ENCODE results near the gene C1orf141.
"Not testable (repeated sequence)": the region's sequence is repeated elsewhere in the genome, so short reads cannot be mapped to it uniquely, and the experiment has no call there.

Gene C1orf141

DNA sequence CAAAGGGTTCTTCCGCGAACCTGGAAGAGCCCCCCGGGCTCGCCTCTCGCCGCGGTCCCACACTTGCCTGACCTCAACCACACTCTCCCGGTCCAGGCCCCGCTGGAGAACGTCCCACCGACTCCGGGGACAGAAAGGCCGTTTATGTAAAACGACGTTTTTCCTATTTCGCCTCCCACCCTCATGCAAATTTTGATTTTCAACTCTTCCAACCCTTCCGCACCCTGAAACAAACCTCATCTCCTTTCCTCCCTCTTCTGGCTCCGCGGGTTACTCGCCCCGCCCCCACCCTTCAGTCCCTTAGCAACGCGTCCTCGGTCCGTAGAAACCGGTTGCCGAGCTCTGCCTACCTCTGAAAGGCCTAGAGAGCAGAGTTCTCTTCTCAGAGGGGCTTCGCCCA lies at the start of gene C1orf141:
Gene C1orf141 (minus strand): TSS at position 276 of the 400 bp plus-strand sequence. CDS start 7,730 bp downstream, outside the sequence.
- DNase-seq = no peak

DNA sequence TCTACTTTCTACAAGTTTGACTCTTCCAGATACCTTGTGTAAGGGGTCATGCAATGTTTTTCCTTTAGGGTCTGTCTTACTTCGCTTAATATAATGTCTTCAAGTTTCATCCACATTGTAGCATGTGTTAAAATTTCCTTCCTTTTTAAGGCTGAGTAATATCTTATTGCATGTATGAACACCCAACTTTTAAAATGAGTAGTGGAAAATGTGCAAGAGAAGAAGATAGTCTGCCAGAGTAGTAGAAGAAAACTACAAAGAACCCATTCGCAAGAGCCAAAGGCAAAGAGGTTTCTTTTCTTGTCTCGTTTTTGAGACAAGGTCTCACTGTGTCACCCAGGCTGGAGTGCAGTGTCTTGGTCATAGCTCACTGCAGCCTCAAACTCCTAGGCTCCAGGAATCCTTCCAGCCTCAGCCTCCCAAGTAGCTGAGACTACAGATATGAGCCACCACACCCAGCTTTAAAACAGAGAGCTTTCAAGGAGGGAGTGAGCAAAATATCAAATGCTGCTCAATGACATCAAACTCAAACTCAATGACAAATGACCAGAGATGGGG lies 40.8 kb upstream of the C1orf141 start:
- DNase-seq = no peak

DNA sequence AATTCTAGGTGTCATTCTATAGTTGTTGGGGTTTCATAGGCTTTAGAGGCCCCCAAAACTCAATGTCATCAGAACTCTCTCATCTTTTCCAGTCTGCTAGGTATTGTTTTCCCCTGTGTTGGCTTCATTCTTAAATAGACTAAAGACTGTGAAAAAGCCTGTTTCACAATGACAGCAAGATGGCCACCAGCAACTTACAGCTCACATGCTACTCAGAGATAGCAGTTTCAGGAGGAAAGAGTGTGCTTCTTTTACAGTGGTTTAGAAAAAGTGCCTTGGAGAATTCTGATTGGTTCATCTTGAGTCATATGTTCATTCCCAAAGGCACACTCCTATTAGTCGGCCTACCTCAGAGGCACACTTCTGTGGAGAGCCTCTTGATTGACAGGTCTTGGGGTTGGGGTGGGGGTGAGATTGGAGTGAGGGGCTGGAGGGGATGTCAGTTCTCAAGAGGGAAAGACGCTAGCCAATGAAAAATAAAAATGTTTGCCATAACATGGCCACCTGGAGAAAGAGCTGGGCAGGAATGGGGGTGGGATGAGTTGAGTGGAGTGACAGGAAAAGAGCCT lies 40.0 kb upstream of the C1orf141 start:
- peak; percentile 32 for DNase-seq

DNA sequence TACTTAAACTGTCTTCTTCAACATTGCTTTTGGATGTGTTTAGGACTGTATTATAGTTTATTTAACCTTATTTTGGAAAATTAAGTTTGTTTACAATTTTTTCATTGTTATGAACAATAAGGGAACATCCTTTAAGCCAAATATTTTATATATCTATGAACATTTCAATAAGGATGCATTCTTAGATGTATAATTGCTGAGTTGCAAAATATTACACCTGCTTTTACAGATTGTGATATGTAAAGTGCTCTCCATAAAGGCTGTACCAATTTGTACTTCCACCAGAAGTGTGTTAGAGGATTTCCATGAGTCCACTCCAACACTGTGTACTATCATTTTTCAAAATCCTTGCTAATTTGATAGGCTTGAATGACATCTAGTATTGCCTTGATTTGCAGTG lies 39.2 kb upstream of the C1orf141 start:
- no peak for DNase-seq

DNA sequence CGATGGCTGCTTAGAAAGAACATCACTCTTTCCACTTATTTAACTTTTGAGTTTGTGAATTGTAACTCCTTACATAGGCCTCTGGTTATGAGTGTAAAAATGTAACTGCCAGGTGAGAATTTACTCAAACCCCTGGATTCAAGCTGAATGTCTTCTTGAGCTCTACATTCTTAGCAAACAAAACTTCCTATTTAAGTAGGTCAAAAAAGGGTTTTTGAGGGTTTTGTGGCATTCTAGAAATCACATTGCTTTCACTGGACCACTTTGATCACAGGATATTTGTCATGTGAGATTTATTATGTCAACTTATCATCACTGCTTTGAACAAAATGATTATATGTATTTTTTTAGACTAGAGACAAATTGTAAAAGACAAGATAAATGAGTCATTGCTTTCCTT lies 37.2 kb upstream of the C1orf141 start:
- no peak for DNase-seq

DNA sequence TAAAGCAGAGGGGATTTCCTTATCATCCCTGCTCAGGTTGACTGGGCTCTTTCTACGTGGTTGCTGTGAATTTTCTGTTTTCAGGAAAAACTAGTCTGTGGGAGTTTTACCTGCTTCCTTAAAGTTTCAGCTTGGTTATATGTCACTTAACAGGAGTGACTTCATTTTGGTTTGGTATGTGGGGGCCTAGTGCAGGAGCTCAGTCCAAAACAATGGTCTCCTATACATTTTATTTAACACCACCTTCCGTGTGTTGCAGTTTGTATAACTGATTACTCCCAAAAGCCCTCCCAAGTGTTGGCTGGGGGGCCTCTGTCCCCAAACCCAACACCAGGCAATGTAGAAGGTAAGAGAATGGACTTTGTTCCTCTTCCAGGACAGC lies 36.8 kb upstream of the C1orf141 start:
- DNase-seq = no peak

DNA sequence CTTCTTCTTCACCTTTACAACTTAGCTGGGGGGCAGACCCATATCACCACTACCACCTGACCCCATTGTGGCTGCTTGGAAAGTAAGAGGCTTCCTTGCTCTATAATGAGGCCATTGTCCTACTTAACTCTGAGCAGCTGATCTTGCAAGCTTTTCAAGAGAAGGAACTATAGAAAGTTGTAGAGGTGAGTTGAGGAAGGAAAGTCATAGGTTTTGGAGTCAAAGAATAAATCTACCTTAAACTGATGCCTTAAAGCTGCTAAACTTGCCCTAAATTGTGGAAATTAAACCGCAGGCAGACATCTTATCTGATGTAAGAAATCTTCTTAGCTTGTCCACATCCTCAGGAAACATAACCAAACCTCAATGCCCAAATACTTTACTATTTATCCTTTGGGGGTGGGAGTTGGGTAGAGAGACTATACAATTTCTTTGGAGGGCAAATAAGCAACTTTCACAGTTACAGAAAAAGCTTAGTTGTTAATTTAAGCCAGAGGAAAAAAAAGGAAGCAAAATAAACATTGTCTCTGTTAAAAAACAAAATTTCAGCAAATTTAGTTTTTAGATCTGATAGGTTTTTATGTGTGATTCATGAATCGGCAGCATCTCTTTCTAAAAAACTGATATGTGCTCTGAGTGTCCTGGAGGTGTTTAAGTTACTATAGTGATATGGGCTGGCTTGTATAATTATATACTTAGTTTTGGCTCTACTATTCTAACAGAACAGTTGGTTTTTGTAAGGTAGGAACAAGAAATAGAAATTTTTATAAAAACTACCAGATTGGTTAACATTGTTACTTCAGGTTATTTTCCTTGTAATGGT lies 36.2 kb upstream of the C1orf141 start:
- no peak for DNase-seq

DNA sequence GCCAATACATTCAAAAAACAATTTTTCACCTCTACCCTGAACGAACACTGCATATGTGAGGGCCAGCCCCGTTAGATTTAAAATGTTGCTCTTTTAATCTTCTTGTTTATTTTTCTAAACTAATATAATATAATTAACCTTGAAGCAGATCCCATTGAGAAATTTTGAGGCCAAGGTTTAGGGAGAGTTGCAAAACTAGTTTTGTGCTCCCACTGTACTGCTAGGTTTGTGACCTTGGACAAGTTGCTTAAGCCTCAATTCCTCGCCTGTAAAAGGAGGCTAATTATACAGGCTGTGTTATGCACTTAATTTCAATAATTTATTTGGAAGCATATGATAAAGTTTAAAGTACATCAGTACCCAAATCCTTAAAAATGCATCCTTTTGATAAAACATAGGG lies 35.2 kb upstream of the C1orf141 start:
- no peak for DNase-seq

DNA sequence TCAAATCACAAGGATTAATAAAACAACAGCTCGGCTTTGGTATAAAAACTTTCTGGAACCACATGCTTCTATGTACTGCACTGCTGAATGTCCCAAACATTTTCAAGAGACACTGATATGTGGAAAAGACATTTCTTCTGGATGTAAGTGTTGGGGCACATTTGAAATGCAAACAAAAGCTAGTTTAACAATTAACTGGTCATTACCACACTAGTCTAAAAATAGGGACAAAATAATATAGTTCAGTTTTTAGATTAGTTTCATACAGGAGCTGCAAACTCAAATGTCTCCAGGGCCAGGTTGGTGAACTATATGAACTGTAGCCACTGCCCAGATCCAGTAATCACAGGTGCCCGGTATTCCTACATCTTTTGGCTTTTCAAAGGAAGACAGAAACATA lies 34.7 kb upstream of the C1orf141 start:
- DNase-seq = no peak

DNA sequence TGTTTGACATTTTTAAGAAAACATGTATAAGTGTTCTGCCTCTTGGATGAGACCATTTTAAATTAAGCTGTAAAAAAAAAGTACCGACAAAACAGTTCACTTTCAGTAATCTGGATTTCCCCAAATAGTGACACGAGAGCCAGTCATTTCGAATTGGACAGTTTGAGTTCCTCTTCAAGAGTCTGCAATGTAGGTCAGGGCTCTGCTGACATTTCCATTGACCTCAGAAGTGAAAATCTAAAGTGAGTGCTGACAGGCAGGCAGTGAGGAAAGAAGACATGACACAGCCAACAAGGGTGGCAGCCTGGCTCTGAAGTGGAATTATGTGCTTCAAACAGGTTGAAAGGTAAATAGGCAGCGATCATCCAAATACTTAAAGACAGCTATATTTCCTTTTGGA lies 31.4 kb upstream of the C1orf141 start, which contains the start of gene IL23R:
Gene IL23R (plus strand): TSS at position 259 of the 400 bp plus-strand sequence. CDS start 1,667 bp downstream, outside the sequence.
- peak; percentile 58 for DNase-seq

DNA sequence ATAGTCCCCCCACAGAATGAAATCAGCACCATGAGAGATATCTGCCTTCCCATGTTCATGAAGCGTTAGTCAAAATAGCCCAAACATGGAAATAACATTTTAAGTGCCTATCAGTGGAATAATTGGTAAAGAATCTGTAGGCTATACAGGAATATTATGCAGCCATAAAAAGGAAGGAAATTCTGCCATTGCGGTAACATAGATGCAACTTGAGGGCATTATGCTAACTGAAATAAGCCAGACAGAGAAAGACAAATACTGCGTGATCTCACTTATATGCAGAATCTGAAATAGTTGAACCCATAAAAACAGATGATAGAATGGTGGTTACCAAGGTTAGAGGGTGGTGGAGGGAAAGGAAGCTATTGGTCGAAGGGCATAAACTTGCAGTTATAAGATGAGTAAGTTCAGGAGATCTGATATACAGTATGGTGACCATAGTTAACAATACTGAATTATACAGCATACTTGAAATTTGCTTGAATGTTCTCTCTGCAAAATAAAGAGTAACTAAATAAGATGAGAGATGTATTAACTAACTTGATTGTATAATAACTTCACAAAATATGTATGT lies 30.8 kb upstream of the C1orf141 start:
- DNase-seq = no peak

DNA sequence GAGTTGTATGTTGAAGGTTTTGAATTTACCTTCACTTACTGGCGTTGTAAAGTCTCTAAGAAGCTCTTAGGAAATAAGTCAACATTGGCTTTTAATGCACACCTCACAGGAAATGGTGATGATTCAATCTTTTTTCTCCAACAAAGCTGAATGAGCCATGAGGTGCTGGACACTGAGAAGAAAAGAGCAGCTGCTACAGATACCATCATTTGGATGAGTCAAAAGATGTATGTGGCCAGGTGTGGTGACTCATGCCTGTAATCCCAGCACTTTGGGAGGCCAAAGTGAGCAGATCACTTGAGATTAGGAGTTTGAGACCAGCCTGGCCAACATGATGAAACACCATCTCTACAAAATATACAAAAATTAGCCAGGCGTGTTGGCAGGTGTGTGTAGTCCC lies 28.2 kb upstream of the C1orf141 start:
- peak; percentile 52 for DNase-seq

DNA sequence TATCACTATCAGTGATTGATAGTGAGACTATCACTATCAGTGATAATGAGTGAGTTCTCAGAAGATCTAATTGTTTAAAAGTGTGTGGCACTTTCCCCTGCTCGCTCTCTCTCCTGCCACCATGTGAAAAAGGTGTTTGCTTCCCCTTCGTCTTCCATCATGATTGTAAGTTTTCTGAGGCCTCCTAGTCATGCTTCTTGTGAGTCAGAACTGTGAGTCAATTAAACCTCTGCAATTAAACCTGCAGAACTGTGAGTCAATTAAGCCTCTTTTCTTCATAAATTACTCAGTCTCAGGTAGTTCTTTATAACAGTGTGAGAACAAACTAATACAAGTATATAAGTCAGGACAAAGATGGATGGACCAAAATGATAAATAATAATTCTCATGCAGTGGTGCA lies 24.5 kb upstream of the C1orf141 start:
- peak; percentile 43 for DNase-seq

DNA sequence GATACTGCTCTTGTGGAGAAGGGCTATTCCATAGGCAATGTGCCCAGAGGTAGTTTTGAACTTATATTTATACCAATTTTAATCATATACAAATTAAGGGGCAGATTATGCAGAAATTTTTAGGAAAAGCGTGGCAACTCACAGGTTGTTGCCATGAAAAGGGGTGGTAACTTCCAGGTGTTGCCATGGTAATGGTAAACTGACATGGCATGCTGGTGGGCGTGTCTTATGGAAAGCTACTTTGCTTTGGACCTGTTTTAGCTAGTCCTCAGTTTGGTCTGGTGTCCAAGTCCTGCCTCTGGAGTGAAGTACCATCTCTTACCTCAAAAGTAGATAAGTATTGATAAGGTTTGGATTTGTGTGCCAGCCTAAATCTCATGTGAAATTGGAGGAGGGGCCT lies 23.6 kb upstream of the C1orf141 start:
- DNase-seq = no peak

DNA sequence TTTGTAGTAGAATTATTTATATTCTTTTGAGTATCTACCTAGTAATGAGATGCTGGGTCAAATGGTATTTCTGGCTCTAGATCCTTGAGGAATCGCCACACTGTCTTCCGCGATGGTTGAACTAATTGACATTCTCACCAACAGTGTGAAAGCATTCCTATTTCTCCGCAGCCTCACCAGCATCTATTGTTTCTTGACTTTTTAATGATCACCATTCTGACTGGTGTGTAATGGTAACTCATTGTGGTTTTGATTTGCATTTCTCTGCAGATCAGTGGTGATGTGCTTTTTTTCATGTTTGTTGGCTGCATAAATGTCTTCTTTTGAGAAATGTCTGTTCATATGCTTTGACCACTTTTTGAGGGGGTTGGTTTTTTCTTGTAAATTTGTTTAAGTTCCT lies 16.2 kb upstream of the C1orf141 start:
- DNase-seq = no peak

DNA sequence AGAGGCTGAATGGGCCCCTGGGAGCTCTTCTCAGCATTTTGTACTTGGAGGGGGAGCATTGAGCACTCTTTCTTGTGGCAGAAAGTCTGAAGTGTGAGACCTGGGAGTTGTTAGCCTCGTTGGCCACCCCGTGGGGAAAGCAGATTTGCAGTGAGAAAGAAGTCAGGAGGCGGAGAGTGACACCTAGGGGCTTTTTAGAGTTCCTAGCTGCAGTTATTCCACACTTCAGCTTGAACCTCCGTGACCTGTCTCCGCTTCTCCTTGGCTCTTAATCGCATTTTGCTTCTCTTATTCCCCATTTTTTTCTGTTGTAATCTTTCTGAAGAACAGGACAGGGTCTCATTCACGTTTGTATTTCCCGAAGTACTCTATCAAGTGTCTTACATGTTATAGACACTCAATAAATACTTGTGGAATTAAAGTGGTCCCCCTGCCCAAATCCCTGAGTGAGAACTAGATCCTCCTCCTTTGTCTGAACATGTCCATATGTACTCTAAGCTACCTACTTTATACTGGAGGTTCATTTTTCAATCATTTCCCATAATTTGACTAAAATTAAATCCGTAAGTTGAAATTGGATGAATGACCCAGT lies 14.5 kb upstream of the C1orf141 start:
- DNase-seq = peak; percentile 49

DNA sequence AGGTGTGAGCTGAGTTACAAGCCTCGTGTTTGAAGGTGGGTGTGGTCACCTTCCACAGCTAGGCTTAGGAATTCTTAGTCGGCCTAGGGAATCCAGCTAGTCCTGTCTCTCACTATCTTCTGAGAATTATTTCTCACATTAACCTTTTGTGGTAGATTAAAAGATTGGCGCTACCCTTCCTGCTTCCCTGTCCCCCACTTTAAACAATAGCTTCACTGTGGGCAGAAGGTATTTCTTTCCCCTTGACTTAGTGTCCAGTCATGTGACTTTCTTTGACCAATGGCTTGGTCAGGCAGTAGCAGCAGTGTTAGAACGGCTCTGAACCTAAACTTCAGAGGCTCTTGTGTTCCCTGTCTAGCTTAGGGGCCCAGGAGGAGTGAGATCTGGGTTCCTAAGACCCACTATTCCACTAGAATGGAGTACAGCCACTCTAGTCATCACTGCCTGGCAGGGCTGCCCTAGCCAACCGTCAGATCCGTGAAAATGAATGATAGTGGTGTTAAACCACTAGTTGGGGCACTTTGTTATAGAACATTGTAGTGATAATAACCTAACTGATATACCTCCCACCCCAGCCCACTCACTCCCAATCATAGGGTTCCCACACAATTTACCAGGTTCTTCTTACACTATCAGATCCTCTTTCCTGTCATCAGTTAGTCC lies 13.9 kb upstream of the C1orf141 start:
- DNase-seq = no peak

DNA sequence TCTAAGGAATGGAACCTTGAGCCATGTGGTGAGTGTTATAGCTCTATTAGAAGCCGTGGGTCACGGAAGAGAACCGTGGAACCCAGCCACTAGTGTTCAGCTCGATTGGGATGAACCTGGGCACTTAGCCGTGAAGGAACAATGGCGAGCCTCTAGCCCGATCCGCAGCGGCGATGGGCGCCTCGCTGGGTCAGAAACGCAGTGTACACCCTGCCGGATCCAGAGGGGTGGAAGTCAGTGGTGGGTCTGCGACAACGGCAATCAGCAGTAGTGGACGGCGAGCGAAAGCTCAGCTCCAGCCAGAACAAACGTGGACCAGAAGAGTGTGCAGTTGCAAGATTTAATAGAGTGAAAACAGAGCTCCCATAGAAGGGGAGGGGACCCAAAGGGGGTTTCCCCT lies 13.2 kb upstream of the C1orf141 start:
- DNase-seq = not testable (repeated sequence)

DNA sequence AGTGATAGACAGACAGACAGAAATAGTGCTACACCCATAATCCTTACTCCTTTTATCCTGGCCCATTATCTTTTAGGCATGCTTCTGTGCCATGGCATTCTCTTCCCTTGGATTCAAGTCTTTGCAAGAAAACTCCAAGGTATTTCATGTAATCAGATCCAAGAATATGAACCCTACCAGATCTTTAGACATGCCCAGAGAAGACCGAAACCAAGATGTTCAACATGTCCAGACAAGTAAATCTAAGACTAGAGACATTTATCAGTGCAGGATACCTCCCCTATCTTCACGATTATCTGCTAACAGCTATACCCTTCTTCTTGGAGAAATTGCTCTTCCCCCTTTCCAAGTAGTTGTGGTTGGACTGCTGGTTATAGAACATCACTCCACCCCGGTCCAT lies 11.8 kb upstream of the C1orf141 start:
- no peak for DNase-seq

DNA sequence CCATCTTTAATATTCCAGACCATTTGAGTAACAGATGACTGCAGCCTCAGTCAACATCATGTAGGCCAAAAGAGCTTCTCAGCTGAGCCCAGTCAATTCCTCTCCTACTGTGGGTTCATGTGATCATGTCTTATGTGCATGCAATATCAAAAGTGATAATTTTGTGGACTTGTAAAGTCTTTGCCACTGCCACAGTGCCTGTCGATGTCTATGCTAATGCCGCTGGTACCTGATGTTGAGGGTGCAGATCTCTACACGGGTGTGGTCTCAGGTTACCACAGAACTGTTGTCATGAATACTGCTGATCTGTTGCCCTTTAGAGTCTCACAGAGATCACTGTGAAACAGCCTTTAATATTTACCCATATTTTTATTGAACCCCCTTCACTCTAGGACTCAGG lies 11.3 kb upstream of the C1orf141 start:
- no peak for DNase-seq

DNA sequence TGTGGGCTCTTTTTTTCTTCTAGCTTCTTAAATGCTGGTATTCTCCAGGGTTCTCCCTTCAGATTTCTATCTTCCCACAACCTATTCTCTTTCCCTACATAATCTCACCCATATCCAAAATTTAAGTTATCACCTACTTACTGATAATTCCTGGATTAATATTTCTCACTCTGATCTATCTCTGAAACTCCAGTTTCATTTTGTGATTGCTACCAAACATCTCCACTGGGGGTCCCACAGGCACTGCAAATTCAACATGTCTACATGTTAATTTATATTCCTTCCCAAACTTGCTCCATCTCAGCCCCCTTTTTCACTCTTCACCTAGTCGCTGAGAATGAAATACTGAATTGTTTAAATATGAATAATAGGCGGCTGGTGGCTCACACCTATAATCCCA lies 9.9 kb upstream of the C1orf141 start:
- no peak for DNase-seq

DNA sequence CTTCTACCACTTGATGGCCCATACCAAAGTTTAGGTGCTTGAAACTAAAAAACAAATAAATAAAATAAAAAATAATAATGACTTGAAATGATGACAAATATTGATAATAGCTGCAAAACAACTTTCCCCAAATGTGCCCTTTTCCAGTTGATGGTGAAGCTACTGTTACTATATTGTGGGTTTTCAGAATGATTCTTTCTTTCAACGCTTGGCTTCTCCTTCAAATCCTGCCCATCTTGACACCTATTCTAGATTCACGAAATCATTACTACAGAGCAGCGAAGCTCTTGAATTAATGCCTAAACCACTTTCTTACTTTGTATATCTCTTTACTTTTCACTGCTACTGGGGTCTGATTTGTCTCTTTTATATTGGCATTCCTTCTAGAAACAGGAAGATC lies 9.2 kb upstream of the C1orf141 start:
- no peak for DNase-seq

DNA sequence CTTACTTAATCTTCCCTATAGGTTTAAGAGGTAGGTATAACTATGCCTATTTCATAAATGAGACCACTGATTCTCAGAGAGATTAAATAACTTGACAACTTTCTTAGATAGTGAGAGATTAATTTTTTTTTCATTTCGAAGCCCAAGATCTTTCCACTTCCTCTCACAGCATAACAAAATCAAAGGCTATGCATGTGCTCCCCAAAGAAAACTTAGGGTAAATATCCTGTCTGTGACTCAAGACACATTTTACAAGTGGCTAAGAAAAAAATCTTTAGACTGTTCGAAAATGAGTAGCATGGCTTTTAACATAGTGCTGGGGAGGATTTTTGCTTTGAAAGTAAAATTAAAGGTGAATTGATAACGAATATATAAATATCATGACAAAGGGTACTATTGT lies 8.2 kb upstream of the C1orf141 start:
- DNase-seq = no peak
